Measurements from ENCODE around the gene VTI1A.

VTI1A gene

GRCh38 chr10:112763916-112764520 is 317.0 kb downstream of the VTI1A start:
- DNase-seq = no peak

DNA sequence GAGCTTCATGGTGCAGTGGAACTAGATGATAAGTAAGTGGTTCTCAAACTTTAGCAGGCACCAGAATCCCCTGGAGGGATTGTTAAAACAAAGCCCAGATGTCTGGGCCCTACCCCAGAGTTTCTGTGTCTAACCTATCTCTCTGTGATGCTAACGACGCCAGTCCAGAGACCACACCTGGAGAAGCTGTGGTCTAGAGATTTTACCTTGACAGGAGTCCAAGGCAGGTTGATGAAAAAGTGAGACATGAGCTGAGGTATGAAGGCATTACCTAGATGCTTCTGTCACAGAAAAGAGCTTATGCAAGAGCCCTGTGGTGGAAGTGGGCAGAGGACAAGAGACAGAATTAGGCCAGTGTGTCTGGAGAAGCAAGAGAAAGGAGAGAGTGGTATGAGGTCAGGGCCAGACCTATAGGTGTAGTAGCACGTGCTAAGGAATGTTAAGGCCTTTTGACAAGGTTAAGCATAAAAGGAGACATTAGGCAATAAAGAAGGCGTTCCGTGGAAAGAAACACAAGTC is 318.8 kb downstream of the VTI1A start:
- no peak for DNase-seq

DNA sequence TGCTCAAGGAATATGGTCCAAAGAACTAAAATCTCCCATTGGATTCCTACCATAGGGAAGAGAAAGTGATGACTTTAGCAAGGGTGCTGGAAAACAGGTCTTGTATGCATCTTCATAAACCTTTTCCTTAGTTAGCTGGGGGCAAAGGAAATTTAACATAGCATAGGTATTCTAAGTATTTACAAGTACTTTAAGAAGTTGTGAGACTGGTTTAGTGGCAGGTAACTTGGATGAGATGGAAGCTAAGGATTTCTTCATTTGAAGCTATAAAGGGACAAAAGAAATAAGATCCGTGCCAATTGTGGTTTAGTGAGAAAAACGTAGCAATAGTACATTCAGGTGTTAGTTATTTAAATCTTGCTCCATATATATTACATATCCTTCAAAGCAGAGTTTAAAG is 319.6 kb downstream of the VTI1A start:
- no peak for DNase-seq

DNA sequence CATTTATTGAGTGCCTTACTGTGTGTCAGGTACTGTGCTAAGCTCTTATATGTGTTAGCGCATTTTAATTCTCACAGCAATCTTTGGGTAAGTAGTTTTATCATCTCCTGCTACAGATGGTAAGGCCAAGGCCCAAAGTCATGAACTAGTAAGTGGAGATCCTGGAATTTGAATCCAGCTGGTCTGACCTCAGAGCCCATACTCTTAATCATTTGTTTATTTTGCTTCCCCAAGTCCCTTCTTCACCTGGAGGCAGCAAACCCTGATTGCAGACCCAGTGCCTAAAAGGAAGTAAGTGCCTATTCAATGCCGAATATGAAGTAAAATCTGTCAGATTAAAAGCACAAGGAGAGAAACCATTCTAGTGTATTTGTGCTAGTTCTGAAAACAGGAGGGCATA is 320.1 kb downstream of the VTI1A start:
- DNase-seq = no peak

DNA sequence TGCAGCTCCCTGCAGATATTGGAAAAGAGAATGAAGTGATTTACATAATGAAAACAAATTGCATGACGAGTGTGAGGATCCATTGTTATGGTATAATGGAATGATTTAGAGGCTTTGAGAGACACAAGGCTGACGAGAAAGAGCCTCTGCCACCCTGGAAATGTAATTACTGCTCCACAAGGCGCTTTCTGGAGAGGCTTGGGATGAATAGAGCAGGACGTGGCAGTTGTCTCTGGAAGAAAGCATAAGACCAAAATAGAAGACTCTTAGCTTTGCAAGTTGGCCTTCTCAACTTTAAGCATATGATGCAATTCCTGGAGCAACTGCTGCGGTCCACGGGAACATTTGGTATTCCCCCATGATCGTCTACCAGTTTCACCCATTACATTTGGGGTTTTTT is 321.1 kb downstream of the VTI1A start:
- no peak for DNase-seq

DNA sequence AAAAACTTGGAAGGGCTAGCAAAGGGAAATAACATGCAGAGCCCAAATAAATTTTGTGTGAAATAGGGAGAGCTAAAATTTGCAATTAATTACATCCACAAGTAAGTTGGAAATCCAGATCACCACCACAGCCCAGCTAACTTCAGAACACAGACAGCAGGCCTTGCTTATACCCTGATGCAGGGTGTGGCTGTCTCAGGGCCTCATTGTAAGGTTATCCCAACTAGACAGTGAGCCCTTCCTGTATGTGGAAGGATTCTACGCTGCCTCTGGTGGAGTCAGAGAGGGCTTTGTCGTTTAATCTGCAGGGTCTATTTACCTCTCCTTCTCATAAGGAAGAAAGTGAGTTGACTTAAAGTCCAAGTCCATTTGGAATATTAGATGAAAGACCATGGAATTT is 322.1 kb downstream of the VTI1A start:
- DNase-seq = no peak

- DNase-seq = no peak
Observed at GRCh38 chr10:112769611-112770370, 322.8 kb downstream of the VTI1A start.

DNA sequence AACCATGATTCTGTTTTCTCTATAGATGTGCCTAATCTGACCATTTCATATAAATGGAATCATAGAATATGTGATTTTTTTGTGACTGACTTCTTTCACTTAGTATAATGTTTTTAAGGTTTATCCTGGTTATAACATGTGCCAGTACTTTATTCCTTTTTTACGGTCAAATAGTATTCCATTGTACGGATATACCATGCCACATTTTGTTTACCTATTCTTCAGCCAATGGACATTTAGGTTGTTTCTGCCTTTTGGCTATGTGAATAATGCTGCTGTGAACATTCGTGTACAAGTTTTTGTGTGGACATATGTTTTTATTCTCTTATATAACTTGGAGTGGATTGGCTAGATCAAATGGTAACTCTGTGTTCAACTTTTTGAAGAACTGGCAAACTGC is 324.7 kb downstream of the VTI1A start:
- DNase-seq = no peak

DNA sequence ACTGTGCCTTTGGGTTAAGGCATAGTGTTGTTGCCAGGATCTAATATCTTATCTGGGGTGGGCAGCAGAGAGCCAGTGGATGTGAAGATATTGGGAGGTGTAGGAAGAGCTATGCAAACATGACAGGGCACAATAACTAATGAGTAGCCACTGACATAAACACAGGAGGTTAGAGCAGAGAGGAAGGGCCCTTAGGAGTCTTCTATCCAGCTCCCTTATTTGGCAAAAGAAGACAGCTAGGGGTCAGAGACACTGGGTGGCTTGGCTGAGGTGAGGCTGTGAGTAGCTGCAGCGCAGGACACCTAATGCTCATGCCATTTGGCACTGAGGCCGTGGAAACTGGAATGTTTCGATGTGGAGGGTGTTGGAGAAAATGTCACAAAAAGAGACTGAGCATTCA is 326.8 kb downstream of the VTI1A start:
- no peak for DNase-seq

- DNase-seq = no peak
Observed at GRCh38 chr10:112774210-112774609, 327.2 kb downstream of the VTI1A start.

DNA sequence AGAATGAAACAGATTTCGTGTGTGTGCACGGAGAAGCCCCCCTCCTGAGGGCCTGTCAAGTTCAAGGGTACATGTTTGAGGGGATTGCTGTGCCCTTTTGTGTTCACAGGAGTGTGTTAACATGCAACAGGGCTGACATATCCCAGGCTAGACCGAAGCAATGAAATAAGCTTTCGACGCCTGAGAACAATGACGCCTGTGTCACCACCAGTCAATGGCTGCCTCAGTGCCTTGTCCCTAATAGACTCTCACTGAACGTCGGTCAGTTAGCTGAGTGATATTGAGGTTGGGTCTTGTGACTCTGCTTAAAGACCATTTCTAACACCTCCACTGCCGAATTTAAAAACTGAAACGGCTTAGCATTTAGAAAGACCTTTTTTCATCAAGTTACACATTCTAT is 327.8 kb downstream of the VTI1A start:
- DNase-seq = no peak

GRCh38 chr10:112775381-112775780 is 328.4 kb downstream of the VTI1A start:
- DNase-seq = no peak

- no peak for DNase-seq
Observed at GRCh38 chr10:112775892-112776674, 329.1 kb downstream of the VTI1A start.

- DNase-seq = no peak
Observed at GRCh38 chr10:112778579-112778978, 331.6 kb downstream of the VTI1A start.

GRCh38 chr10:112779025-112779770 is 332.2 kb downstream of the VTI1A start:
- DNase-seq = no peak

DNA sequence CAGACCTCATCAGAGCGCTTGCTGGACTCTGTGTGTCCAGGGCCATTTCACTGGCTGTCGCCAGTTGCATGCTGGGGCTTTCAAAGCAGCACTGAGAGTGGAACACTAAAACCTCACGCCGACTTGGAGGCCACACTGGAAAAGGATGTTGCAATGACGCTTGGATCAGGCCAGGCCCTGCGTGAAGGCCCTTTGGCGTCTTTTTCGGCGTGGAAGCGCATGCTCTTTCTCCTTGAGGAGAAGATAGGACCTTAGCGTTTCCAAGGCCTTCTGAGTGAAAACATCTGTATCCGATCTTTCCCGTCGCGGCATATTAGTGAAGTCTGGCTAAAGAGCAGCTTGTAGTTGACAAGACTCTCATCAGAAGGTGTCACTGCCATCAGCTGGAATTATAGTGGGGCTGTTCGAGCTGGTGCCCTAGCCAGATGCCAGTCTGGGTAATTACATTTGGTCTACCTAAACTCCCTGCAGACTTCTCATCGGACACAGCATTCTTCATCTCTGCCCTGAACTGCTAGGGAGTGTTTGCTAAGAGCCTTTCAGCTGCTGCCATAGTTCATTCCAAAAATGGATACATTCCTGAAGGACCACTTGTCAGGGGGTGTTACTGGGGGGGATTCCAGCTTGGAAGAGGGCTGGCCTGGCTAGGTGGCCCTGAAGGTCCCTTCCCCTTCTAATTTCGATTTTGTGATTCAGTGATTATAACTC is 335.3 kb downstream of the VTI1A start:
- DNase-seq = no peak

DNA sequence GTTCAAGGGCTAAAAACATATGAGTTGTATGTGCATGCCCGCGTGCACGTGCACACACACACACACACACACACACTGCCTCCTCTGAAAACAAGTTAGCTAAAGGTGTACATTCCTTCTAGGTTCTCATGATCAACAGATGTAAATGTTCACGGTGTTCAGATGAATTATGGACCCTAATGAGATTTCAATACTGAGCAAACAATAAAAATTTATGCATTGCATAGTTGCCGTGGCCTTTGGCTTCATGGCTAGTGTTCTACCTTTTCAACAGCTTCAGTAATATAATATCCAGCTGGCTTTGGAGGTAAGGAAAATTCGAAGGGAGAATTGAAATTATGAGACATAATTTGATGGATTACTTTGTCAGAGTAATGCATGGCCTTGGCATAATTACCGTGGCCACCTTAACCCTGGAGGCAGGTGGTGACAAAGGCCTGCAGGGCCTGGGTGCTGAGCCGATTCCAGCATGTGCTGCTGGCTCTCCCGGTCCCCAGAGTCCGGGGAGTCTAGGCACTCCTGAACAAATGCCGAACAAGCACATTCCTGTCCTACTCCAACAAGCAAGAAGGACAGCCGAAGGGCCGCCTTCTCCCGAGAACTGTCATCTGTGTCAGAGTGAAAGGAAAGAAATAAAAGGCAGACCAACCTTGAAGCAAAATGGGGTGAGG is 336.5 kb downstream of the VTI1A start:
- DNase-seq = no peak

DNA sequence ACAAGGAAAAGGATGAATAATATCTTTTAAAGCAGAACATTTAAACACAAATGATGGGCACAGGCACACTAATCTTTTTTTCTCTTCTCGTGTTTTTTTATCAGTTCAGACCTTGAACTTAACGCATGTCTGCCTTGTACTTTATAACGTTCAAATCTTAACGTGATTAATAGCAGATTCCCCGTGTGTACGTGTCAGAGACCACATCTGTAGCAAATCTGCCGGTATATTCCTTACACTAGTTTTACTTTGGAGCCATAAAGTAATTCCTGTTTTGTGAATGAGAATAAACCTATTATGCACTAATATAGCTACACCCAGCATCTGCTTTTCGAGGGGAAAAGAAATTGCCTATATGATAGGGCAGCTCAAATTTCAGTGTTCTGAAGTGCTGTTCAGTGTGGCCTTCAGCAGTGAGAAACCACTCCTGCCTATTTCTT is 337.0 kb downstream of the VTI1A start:
- no peak for DNase-seq

GRCh38 chr10:112785089-112785488 is 338.1 kb downstream of the VTI1A start:
- DNase-seq = no peak

- no peak for DNase-seq
Observed at GRCh38 chr10:112789248-112789647, 342.2 kb downstream of the VTI1A start.

GRCh38 chr10:112790030-112790429 is 343.0 kb downstream of the VTI1A start:
- DNase-seq = no peak

DNA sequence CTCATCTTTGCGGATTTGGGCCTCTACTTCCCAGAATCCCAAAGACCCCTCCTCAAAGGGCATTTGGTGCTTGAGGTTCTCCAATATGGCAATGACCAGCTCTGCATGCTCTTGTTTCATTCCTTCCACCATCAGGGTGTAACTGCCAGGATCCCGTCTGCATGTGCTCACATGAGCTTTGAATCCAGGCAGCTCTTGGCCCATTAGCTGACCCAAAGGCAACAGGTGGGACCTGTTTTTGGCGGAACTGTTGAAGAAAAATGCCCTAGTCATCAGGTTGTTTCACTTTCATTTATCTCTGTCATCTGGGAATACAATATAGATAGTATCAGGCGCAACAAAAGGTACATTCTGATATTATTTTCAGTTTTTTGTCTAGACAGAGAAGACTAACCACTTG is 343.9 kb downstream of the VTI1A start:
- no peak for DNase-seq

Measured in OCI-M1 (cell line).